IMR-90 (cell line): ENCODE results near the gene DNAJC25. TPM values are rescaled to one million over a fixed set of nuclear protein-coding genes. Genes with fewer than 3 reads are reported as not detected.

Experiments
- ATAC-seq: fragments of 200-7000 bp; cut with Tn5 transposase; 2 replicates; pipeline ENCODE4 v1.9.1; 2020; ENCODE audit warnings: low read depth, mild to moderate bottlenecking, moderate library complexity
- BruUV-seq: library from RNA; stranded (reverse); fragments of 400-500 nt; replicated peaks from 2 replicates; lab custom pipeline; 2021; lab: Mats Ljungman, UMichigan
- CTCF ChIA-PET: fragments of 300-600 bp; formaldehyde crosslinking; extraction: SDS; loops from one replicate; lab custom pipeline; 2021; ENCODE audit warnings: antibody characterized with exemption; lab: Yijun Ruan, JAX
- POLR2A ChIA-PET: fragments of 300-600 bp; sonication (Branson Sonifier 250); formaldehyde crosslinking; loops from one replicate; lab custom pipeline; 2022; ENCODE audit warnings: antibody characterized with exemption; ENCODE audit not compliant: unreplicated experiment; lab: Charles Lee
- DNase-seq: peaks from one replicate; pipeline ENCODE4 v3.0.0; 2013
- H2AFZ ChIP-seq: replicated peaks from 2 replicates; pipeline ENCODE3; 2013; ENCODE audit warnings: low read length, mild to moderate bottlenecking; ENCODE audit not compliant: poor library complexity
- H2AK5ac ChIP-seq: 2 replicates; pipeline ENCODE4 v1.6.1; 2013; ENCODE audit warnings: low read depth, low read length, inconsistent platforms
- H2AK9ac ChIP-seq: replicated peaks from 2 replicates; pipeline ENCODE3; 2013; ENCODE audit warnings: mild to moderate bottlenecking, low read depth, low read length, moderate library complexity; ENCODE audit not compliant: poor library complexity
- H2BK120ac ChIP-seq: 2 replicates; pipeline ENCODE4 v1.6.1; 2013; ENCODE audit warnings: low read depth, low read length, inconsistent platforms
- H2BK15ac ChIP-seq: 3 replicates; pipeline ENCODE4 v1.6.1; 2013; ENCODE audit warnings: low read depth, low read length, inconsistent platforms
- H2BK20ac ChIP-seq: 2 replicates; pipeline ENCODE4 v1.6.1; 2013; ENCODE audit warnings: low read depth, mild to moderate bottlenecking, inconsistent platforms, low read length, moderate library complexity
- H2BK5ac ChIP-seq: 2 replicates; pipeline ENCODE4 v1.6.1; 2013; ENCODE audit warnings: mild to moderate bottlenecking, low read depth, low read length, inconsistent platforms; ENCODE audit not compliant: poor library complexity, severe bottlenecking
- H3K14ac ChIP-seq: replicated peaks from 2 replicates; pipeline ENCODE4 v1.6.1; 2013; ENCODE audit warnings: low read depth, low read length, inconsistent platforms
- H3K18ac ChIP-seq: 2 replicates; pipeline ENCODE4 v1.6.1; 2013; ENCODE audit warnings: low read depth, low read length, control low read depth
- H3K23ac ChIP-seq: 2 replicates; pipeline ENCODE4 v1.6.1; 2013; ENCODE audit warnings: low read depth, low read length, inconsistent platforms
- H3K27ac ChIP-seq: 2 replicates; pipeline ENCODE4 v1.5.1; 2013; ENCODE audit warnings: mild to moderate bottlenecking, control low read depth, low read length; ENCODE audit not compliant: insufficient read depth
- H3K27me3 ChIP-seq: 2 replicates; pipeline ENCODE4 v1.6.1; 2013; ENCODE audit warnings: low read length; ENCODE audit not compliant: control insufficient read depth, insufficient read depth
- H3K36me3 ChIP-seq: 2 replicates; pipeline ENCODE4 v1.6.1; 2013; ENCODE audit warnings: low read length, mixed read lengths; ENCODE audit not compliant: control insufficient read depth, insufficient read depth
- H3K4ac ChIP-seq: 2 replicates; pipeline ENCODE4 v1.6.1; 2013; ENCODE audit warnings: low read depth, low read length, inconsistent platforms
- H3K4me1 ChIP-seq: 2 replicates; pipeline ENCODE4 v1.6.1; 2013; ENCODE audit warnings: low read length, mixed read lengths; ENCODE audit not compliant: control insufficient read depth, insufficient read depth
- H3K4me2 ChIP-seq: 2 replicates; pipeline ENCODE4 v1.6.1; 2013; ENCODE audit warnings: low read depth, mild to moderate bottlenecking, control low read depth, low read length, moderate library complexity
- H3K4me3 ChIP-seq: 2 replicates; pipeline ENCODE4 v1.5.1; 2013; ENCODE audit warnings: low read depth, mild to moderate bottlenecking, control low read depth, low read length, moderate library complexity; ENCODE audit not compliant: insufficient read depth
- H3K56ac ChIP-seq: 2 replicates; pipeline ENCODE4 v1.6.1; 2013; ENCODE audit warnings: low read length, inconsistent platforms; ENCODE audit not compliant: insufficient read depth; ENCODE audit errors: extremely low read depth
- H3K79me1 ChIP-seq, 2 experiments: 2 replicates each; pipeline ENCODE4 v1.6.1; 2013; ENCODE audit warnings: low read length in 2 of 2, inconsistent platforms in 1 of 2, low read depth in 1 of 2
- H3K9ac ChIP-seq: 2 replicates; pipeline ENCODE4 v1.6.1; 2013; ENCODE audit warnings: low read depth, low read length, control low read depth
- H3K9me1 ChIP-seq: 2 replicates; pipeline ENCODE4 v1.6.1; 2013; ENCODE audit warnings: low read length, inconsistent platforms; ENCODE audit not compliant: insufficient read depth
- H3K9me3 ChIP-seq: 2 replicates; pipeline ENCODE4 v1.6.1; 2013; ENCODE audit warnings: low read length; ENCODE audit not compliant: control insufficient read depth, insufficient read depth
- H4K20me1 ChIP-seq: 2 replicates; pipeline ENCODE4 v1.6.1; 2013; ENCODE audit warnings: low read length, inconsistent platforms; ENCODE audit not compliant: insufficient read depth
- H4K5ac ChIP-seq: 2 replicates; pipeline ENCODE4 v1.6.1; 2013; ENCODE audit warnings: mild to moderate bottlenecking, low read depth, low read length, control low read depth
- H4K8ac ChIP-seq, 2 experiments: 2 replicates each; pipeline ENCODE4 v1.6.1; 2013; ENCODE audit warnings: low read depth in 2 of 2, low read length in 2 of 2, control low read depth in 1 of 2, inconsistent platforms in 1 of 2
- H4K91ac ChIP-seq: 2 replicates; pipeline ENCODE4 v1.6.1; 2013; ENCODE audit warnings: low read depth, low read length, inconsistent platforms; ENCODE audit not compliant: insufficient read depth
- MAFK ChIP-seq: IDR thresholded peaks from 2 replicates; pipeline ENCODE4 v1.6.1; 2012; ENCODE audit warnings: low read depth, low read length, improper control_type of control experiment
- WGBS, 2 experiments: methylation state at CpG; one replicate each; pipeline versions ENCODE4 v1.1.5 to v1.1.7; 2013; ENCODE audit warnings: missing lambda C conversion rate in 2 of 2; ENCODE audit not compliant: insufficient read length in 1 of 2; ENCODE audit errors: extremely low coverage in 2 of 2; 5-methylcytosine and 5-hydroxymethylcytosine counted together
- dilution Hi-C: fragments of 300-500 bp; cut with HindIII; formaldehyde crosslinking; loops from one replicate; pipeline ENCODE4 v1.14.3; 2018; ENCODE audit warnings: low sequenced_read_pairs; ENCODE audit not compliant: unreplicated experiment
- in situ Hi-C: fragments of 300-500 bp; cut with MboI; formaldehyde crosslinking; loops from 3 replicates; pipeline ENCODE4 v1.14.3; 2019; ENCODE audit warnings: low sequenced_read_pairs, inconsistent platforms, mixed read lengths
- intact Hi-C: fragments of 100-400 bp; cut with micrococcal nuclease; formaldehyde crosslinking; loops from 2 replicates; pipeline ENCODE4 v1.10.0; 2022
- polyA plus RNA-seq, 3 experiments: library from polyadenylated mRNA; depleted of rRNA; stranded (reverse); fragments of >200 nt; gene quantifications; 2 replicates each; pipeline ENCODE4 v1.2.3, GENCODE V29; 2012; ENCODE audit warnings: low replicate concordance in 1 of 3
- total RNA-seq: library from RNA; depleted of rRNA; stranded (reverse); fragments of >200 nt; gene quantifications from 2 replicates; pipeline ENCODE4 v1.2.3, GENCODE V29; 2012; rRNA removed
- TF ChIP-seq, protein P1 (sequence below): conservative IDR thresholded peaks from 2 replicates; pipeline ENCODE4 v1.5.1; 2012; ENCODE audit warnings: mild to moderate bottlenecking, low read depth, low read length, improper control_type of control experiment

The DNAJC25 gene
- total and polyA plus RNA-seq, 2 of the 4 experiments (the other 2 are of a cell fraction) = 3.2 to 6.6 TPM

DNA sequence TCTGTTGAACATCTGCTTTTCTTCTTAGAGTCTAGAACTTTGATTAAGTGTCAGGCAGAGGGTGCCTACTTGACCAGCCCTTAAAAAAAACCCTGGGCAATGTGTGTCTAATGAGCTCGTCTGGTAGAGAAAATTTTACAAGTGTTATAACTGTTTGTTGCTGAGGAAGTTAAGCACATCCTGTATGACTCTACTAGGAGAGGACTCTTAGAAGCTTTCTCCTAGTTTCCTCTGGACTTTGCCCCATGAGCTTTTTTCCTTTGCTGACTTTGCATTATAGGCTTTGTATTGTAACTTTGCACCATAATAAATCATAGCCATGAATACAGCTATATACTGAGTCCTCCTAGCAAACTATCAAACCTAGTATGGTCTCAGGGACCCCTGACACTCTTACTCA, 69.6 kb downstream of the DNAJC25 start:
- Histone ChIP-seq H2AFZ (no peak overlapping the region), H2BK5ac (no peak overlapping the region), H3K27ac (no peak overlapping the region), H3K18ac (no peak overlapping the region), H3K9me3 (no peaks in the 10 kb centered on the region), H2AK5ac (no peak overlapping the region), H4K20me1 (no peaks in the 10 kb centered on the region), H3K9me1 (no peaks in the 10 kb centered on the region), H3K4me2 (no peak overlapping the region), H3K4me3 (no peak overlapping the region), H2BK20ac (no peak overlapping the region), H3K27me3 (no peaks in the 10 kb centered on the region), H4K5ac (no peak overlapping the region), H4K8ac (no peak overlapping the region), H2BK15ac (no peak overlapping the region), H4K91ac (no peak overlapping the region), H2BK120ac (no peak overlapping the region), H3K56ac (no peak overlapping the region), H3K9ac (no peak overlapping the region), H3K79me1 (peaks cover 0 to 3% of the 10 kb centered on the region in 2 experiments; a peak in 1 of 4 replicates), H3K4me1 (no peaks in the 10 kb centered on the region), H3K14ac (no peak overlapping the region), H3K36me3 (no peaks in the 10 kb centered on the region), H3K4ac (no peak overlapping the region), H2AK9ac (no peak overlapping the region), H3K23ac (no peak overlapping the region)
- WGBS, 2 experiments = no CpG with 5 or more reads among the region's 1 CpG
- ChIA-PET POLR2A (no interaction called here), CTCF (interaction anchor here (0.7 kb wide), 1 partner anchor 18 kb away, joined by 4 read pairs; no protein-coding TSS in a partner anchor)
- intact Hi-C loops = no loop called here
- dilution Hi-C loops = no loop called here
- no TSS peak for BruUV-seq
- in situ Hi-C loops = no loop called here
- TF ChIP-seq MAFK = peak; percentile 56
- TF ChIP-seq, protein P1, sequence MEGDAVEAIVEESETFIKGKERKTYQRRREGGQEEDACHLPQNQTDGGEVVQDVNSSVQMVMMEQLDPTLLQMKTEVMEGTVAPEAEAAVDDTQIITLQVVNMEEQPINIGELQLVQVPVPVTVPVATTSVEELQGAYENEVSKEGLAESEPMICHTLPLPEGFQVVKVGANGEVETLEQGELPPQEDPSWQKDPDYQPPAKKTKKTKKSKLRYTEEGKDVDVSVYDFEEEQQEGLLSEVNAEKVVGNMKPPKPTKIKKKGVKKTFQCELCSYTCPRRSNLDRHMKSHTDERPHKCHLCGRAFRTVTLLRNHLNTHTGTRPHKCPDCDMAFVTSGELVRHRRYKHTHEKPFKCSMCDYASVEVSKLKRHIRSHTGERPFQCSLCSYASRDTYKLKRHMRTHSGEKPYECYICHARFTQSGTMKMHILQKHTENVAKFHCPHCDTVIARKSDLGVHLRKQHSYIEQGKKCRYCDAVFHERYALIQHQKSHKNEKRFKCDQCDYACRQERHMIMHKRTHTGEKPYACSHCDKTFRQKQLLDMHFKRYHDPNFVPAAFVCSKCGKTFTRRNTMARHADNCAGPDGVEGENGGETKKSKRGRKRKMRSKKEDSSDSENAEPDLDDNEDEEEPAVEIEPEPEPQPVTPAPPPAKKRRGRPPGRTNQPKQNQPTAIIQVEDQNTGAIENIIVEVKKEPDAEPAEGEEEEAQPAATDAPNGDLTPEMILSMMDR = no peak
- ATAC-seq = no peak
- DNase-seq = no peak

Other genes with a start within 250 kb of the DNAJC25 start
- 54.8 and 78.9 TPM in 2 replicates for gene ECPAS, start 147.0 kb upstream of the DNAJC25 start, total RNA-seq
- 17.2 and 20.1 TPM in 2 replicates for gene ECPAS, start 147.0 kb upstream of the DNAJC25 start, polyA plus RNA-seq (2012; rRNA removed)
- gene ZNF483, start 106.2 kb upstream of the DNAJC25 start, total RNA-seq = 0.90 and 1.4 TPM in 2 replicates
- 0.10 and 0.11 TPM in 2 replicates for gene ZNF483, start 106.2 kb upstream of the DNAJC25 start, polyA plus RNA-seq (2012; rRNA removed)
- 45.9 and 80.8 TPM in 2 replicates for gene PTGR1, start 31.7 kb upstream of the DNAJC25 start, total RNA-seq
- 61.6 and 72.7 TPM in 2 replicates for gene PTGR1, start 31.7 kb upstream of the DNAJC25 start, polyA plus RNA-seq (2012; rRNA removed)
- 48.8 and 106 TPM in 2 replicates for gene GNG10, start 30.3 kb downstream of the DNAJC25 start, total RNA-seq
- gene GNG10, start 30.3 kb downstream of the DNAJC25 start, polyA plus RNA-seq (2012; rRNA removed) = 58.3 and 72.7 TPM in 2 replicates
- not detected in 2 replicates for gene SHOC1, start 163.6 kb downstream of the DNAJC25 start, total RNA-seq
- gene SHOC1, start 163.6 kb downstream of the DNAJC25 start, polyA plus RNA-seq (2012; rRNA removed) = 0.03 TPM in 1 of 2 replicates, not detected in the other